Right forelimb (tissue), 1 donor: ENCODE data around the gene PLXDC2.
"Not testable (repeated sequence)": the region's sequence is repeated elsewhere in the genome, so short reads cannot be mapped to it uniquely, and the experiment has no call there.

Experiments
- DNase-seq: peaks from one replicate; pipeline ENCODE4 v3.0.0-alpha.2; 2018

The PLXDC2 gene

DNA sequence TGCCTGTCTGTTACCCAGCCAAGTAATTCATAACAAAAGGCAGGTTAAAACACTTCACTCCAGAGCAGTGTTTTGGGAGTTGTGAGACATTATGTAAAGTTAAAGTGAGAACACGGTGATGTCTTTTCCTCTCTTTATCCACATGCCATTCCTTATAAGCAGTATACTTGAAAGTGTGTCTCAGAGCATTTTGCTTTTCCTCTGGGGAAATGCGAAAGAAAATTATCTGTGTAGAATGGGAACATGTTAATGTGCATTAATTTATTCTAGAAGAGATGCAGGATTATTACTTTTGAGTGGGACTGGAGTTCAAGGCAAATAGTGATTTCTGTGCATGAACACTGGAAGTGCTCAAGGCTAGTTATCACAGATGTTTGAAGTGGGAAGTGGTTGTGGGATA, 170.4 kb downstream of the PLXDC2 start:
- no peak for DNase-seq

DNA sequence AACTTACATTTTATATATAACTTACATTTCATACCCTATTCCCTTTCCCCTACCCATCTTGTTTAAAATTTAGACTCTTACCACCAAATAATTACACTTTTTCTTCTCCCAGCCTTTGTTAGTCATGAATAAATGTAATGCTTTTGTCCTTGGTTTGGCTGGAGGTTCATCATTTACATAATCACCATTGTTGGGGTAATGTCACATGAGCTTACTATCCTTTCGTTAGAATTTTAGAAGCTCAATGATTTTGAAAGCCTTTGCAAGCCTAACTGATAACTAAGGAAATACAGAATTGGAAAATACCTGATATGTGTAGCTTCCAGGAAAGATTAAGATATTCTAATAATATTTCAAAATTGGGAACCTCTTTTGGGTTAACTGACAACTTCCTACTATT, 171.7 kb downstream of the PLXDC2 start:
- no peak for DNase-seq

DNA sequence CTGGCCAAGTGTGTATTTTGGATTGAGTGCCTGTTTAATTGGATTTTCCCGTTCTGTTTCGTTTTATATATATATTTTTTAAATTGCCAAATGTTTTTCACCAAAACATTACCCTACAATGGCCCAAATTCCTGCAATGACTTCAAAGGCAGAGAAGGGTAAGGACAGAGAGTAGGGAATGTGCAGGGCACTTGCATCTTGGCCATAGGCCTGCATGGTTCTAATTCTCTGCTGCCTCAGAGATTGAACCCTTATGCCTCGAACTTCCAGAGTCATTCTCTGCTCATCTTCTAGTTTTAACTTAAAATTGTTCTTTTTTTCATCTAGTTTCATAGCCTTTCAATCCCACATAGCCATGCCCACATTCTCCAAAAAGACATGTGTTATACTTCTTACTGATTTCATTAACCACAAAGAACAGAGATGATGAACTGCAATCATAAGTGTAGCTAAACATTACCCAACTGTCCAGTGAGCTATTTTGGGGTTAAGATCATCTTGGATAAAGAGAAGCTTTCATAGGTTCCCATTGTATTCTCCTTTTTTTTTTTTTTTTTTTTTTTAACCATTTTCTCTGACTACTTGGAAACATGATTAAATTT, 177.6 kb downstream of the PLXDC2 start:
- no peak for DNase-seq

DNA sequence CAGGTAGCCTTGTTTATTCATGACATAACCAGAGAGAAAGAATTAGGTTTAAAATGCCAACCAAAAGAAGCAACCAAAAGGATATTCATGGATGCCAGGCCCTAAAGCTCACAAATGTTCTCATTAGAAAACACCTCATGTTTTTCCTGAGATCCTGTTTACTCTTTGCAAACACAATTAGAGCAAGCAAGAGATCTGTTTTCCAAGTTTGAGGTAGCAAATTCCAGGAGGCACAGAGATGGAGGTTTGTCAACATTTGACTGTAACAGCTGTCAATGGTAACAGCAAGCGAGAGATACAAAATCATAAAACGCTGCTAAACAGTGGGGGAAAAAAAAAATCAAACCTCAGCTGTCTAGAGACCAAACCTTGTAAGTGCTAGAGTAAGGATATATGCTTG, 182.2 kb downstream of the PLXDC2 start:
- DNase-seq: no peak

DNA sequence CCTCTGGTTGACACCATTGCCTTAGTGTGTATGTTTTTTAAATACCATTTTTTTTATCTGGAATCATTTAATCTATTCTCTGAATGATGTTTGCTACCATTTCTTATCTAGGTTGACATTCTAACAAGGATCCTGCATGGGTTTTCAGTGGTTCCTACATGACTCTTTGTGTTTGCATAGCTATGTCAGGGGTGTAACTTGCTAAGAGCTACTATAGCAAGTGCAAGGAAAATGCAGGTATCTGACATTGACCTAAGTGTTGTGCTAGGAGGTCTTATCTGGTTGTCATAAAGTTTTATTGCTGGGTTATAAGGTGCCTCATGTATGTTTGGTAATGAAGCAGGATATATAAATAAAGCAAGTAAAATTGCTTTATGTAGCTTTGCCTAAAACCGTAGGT, 183.2 kb downstream of the PLXDC2 start:
- DNase-seq: no peak

DNA sequence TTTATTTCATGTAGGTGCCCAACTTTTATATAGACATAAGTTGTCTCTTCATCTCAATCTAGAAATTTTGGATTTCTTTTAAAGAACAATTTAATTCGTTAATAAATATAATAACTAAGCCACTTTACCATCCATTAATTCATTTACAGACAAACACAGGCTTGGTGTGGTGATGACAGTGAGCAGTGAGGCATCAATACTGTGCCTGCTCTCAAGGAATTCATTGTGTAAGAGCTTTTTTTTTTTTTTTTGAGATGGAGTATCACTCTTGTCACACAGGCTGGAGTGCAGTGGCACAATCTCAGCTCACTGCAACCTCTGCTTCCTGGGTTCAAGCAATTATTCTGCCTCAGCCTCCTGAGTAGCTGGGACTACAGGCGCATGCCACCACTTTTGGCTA, 185.8 kb downstream of the PLXDC2 start:
- not testable (repeated sequence) for DNase-seq

DNA sequence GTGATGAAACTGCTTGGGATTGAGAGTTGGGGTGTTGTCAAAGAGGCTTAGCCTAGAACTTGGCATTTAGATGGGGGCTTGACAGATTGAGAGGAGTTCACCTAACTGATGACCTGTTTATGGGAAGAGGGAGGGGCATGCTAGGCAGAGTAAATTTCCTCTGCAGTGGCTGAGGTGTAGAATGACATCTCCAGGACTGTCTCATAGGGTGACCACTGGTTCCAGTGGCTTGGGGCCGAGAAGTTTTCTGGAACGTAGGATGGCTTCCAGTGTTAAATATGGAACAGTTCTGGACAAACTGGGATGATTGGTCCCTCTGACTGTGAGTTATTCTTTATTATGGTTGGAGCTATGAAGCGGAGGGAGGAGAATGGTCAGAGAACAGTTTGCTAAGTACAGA, 186.4 kb downstream of the PLXDC2 start:
- DNase-seq: no peak

DNA sequence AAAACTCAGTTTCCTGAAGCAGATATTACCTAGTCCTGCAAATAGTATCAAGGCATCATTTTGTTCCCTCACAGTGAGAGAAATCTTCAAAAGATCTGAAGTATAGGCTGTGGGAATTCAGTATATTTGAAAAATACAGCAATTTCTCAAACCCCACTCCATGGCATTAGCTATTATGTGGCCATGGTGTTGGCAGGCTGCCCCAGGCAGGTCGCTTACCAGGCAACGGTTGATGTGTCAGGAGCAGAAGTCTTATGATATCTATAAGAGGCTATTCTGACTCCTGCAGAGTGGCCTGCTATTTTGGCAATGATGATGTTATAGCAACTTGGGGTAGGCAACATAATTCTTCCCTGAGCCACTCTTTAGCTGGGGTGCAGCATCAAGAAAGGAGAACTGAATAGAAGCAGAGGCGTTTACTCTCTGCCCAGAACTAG, 187.9 kb downstream of the PLXDC2 start:
- no peak for DNase-seq

DNA sequence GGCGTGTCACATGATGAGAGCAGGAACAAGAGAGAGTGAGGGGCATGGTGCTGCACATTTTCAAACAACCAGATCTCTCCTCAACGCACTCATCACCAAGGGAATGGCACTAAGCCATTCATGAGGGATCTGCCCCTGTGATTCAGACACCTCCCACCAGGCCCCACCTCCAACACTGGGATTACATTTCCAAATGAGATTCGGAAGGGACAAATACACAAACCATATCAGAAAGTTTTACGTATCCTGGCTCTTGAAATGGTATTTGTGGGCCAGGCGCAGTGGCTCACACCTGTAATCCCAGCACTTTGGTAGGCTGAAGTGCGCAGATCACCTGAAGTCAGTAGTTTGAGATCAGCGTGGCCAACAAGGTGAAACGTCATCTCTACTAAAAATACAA, 189.4 kb downstream of the PLXDC2 start:
- DNase-seq: no peak

DNA sequence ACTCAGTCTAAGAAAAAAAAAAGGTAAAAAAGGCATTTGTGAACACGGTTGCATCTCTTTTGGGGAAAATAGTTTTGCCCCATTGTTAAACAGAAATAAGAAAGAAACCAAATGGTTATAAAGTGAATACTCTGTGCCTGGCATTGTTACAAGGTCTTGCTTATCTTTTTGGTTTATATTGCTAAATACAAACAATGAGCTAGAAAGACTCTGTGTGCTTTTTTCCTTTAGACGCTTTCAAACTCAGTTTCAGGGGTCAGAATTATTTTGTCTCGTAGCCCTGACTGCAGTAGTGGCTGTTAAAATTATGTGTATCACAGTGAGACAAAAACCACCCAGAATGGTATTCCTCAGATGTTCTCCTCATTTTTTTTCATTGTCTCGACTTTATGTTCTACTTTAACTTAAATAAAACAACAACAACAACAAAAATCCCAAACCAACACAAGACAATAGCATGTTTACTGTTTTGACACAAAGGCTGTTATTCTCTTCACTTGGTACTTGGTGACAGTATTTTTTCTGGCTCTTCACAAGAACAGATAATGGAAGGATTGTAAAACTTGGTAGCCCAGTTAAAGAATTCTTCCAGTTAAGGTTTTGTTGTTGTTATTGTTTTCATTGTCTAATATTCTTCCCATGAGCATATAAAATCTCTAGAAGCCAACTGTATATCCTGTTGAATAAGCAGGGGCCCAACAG, 190.1 kb downstream of the PLXDC2 start:
- no peak for DNase-seq

DNA sequence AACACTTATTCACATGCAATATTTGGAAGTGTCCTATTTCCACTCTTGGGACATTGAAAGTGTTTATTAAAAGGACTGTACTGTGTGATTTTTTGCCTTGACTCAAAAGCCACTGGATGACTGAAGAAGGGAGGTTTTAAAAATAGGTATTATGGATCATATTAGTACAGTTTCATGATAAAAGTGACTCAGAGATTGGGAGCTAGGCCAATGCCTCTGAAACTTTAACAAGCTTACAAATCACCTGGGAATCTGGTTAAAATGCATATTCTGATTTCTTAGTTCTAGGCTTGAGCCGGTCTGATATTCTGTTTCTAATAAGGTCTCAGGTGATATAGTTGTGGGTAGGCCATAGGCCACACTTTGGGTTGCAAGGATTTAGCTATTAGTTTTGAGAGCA, 191.2 kb downstream of the PLXDC2 start:
- no peak for DNase-seq

DNA sequence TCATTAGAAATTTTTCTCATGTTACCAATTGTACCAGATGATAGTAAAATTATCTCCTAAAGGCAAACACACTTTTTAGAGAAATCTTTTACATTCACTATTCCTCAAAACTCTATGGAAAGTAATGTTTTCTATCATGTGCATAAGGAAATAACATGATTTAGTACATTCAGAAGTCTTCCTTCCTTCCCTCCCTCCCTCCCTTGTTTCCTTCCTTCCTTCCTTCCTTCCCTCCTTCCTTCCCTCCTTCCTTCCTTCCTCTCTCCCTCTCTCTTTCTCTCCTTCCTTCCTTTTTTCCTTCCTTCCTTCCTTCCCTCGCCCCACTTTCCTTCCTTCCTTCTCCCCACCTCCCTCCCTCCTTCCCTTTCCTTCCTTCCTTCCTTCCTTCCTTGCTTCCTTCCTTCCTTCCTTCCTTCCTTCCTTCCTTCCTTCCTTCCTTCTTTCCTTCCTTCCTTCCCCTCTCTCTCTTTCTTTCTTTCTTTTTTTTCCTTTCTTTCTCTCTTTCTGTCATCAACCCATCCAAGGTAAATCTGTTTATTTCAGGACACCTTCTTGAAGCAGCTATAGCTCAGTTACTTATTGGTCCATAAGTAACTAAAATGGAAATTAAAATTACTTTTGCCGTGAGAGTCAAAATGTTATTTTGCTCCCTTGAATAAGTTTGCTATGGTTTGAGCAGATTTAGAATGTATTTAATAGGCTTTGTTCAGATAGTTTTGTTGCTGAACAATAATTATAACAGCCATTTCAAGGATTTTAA, 197.9 kb downstream of the PLXDC2 start:
- DNase-seq: no peak

DNA sequence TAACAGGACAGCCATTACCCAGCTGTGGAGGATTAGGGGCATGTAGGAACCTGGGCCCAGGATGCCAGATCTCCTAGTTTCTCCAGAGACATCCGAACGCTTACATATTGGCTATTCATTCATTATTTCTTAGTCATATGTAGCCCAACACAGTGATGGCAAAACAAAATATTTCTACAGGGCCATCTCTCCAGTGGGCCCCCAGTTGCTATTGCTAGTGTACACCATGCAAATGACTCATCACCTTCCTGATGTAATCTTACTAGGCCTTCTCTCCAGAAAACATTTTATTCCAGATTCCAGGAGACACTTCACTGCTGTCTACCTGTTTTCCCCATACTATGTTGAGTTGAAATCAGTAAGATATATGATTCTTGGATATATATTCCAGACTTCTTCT, 201.7 kb downstream of the PLXDC2 start:
- no peak for DNase-seq

DNA sequence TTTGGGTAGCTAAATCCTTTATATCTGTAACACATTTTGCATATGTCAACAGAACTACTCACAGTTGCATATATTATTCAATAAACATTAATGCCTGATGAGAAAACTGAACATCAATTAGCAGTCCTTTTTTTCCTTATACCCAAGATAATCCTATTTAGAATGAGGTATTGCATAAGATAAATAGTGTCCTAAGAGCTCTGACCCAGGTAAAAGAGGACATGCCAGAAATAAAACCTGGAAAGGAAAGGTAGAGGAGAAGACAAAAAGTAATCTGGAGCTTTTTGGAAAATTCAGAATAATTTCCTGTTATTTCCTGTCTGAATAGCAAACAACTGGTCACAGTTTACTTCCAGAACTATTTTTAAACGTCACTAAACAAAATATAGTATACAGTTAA, 204.4 kb downstream of the PLXDC2 start:
- DNase-seq: no peak

DNA sequence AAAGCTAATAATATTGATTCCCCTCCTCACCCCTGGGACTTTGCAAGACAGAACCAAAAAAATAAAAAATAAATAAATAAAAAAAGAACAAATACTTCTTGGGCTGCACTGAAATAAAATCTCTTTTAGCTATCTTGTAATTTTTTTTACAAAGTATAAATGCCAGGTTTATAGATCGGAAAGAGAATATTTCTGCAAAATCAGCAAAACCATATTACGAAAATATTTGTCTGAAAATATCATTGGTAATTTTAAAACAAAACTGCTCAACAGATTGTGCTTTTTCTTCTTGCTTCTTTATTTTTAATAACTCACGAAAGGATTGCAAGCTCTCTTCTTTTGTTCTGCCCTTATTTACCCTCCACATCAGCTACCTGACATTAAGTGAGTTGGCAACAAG, 213.3 kb downstream of the PLXDC2 start:
- no peak for DNase-seq

DNA sequence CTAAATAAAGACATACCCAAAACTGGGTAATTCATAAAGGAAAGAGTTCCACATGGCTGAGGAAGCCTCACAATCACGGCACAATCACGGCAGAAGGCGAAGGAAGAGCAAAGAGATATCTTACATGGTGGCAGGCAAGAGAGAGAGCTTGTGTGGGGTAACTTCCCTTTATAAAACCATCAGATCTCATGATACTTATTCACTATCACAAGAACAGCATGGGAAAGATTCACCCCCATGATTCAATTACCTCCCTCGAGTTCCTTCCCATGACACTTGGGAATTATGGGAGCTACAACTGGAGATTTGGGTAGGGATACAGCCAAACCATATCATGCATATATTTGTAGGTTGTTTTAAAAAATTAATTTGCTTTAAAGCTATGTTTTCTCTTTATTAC, 217.2 kb downstream of the PLXDC2 start:
- DNase-seq: no peak

DNA sequence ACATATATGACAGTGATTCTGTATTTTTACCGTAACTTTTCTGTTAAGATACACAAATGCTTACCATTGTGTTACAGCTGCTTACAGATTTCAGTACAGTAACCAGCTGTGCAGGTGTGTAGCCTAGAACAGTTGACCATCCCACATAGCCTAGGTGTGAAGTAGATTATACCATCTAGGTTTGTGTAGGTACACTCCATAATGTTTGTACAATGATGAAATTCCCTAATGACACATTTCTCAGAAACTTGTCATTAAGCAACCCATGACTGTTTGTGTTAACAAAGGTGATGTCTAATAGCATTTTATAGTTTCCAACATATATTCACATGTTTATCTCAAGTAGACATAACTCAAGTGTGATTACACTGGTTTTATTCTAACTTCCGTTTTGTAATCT, 218.5 kb downstream of the PLXDC2 start:
- DNase-seq: no peak

DNA sequence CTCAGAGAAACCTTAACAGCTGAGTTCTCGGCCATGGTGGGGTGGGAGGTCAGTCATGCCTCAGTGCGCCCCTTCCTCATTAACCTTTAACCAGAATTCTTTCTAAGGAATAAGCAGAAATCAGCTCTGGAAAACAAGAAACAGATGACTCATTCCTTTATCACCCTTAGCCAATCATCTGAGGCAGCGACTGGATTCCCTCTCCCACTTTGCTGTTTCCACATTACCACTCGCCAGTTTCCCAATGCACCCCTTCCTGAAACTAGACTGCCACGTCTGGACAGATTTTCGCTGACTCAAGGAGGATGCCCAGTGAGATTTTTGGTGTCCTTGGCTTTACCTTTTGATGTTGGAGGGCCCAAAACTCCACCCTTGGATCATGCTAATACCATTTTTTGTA, 223.8 kb downstream of the PLXDC2 start:
- DNase-seq: no peak

DNA sequence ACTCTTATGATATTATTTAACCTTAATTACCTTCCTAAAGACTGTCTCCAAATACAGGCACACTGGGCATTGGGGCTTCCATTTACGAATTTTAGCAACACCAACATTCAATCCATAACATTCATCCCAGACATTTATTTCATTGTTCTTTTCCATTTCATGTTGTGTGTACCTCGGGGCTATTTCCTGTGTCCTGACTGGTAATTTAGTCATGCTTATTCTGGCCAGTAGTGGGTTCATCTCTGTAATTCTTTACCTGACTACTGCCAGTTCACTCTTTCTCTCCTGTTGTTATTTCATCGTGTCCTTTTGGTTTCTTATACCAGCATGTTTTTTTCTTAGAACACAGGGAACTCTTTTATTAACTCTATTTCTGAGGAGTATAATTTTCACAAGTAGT, 225.7 kb downstream of the PLXDC2 start:
- DNase-seq: no peak

DNA sequence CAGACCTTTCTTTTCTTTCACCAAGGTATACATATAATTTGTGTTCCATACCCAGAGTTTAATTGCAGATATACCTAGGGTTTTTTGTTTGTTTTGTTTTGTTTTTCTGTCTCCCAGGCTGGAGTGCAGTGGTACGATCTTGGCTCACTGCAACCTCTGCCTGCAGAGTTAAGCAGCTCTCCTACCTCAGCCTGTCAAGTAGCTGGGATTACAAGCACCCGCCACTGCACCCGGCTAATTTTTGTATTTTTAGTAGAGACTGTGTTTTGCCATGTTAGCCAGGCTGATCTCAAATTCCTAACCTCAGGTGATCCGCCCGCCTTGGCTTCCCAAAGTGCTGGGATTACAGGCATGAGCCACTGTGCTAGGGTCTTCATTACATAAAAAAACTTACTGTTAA, 228.9 kb downstream of the PLXDC2 start:
- not testable (repeated sequence) for DNase-seq

DNA sequence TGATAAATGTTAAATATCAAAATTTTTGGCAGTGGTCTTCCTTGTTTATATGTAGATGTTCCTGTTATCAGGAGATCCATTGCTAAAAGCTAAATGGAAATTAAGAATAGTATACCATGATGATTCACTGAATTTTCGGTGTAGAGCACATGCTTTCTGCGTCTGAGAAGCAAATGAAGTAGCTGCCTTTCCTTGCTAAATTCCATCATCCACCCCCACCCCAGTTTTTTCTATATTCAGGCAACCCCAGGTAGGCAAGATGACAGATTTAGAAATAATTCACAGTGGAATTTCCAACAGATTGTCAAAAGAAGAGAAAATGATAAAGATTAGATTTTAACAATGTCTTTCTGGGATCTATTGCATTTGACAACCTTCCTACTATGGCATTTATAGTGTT, 231.9 kb downstream of the PLXDC2 start:
- DNase-seq: no peak

DNA sequence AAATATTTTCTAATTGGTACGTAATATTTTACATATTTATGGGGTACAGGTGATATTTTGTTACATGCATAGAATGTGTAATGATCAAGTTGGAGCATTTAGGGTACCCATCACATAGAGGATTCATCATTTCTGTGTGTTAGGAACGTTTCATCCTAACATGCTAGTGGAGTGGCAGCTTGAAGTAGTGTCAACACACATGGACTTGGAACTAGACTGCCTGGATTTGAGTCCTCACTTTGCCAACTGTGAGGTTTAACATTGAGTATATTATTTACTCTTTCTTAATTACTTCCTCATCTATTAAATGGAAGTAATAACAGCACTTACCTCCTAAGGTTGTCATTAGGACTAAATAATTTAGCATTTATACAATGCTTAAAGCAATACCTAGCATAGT, 241.9 kb downstream of the PLXDC2 start:
- DNase-seq: no peak

DNA sequence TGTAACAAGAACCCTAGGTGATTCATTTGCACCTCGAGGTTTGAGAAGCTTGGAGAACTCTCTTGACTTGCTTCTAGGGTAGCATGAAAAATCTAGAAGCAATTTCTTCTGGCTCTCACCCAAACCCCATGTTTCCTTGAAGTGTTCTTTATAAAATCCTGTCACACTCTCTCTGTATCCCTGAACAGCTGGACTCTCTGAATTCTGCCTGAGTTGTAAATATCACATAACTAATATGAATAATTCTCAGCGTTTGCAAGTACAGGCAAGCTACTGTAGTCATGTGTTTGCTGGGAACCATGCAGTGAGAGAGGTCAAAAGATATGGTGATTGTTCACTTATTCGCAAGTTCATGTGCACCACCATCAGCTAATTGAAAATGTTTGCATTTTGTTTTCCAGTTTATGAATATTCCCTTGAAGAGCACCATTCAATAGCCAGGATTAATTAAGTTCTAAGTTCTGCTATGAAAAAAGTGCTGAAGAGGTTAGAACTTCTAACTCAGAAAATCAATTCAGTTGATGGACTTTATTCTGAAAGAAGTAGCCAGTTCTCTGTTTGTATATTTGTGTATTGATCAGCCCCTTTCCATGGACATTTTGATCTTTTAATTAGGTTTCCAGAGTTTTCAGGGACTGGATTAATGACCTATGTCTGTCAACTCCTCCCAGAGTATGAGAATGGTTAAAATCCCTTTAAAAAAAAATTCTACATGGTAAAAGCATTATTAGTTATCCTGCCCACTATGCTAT, 243.0 kb downstream of the PLXDC2 start:
- DNase-seq: no peak

DNA sequence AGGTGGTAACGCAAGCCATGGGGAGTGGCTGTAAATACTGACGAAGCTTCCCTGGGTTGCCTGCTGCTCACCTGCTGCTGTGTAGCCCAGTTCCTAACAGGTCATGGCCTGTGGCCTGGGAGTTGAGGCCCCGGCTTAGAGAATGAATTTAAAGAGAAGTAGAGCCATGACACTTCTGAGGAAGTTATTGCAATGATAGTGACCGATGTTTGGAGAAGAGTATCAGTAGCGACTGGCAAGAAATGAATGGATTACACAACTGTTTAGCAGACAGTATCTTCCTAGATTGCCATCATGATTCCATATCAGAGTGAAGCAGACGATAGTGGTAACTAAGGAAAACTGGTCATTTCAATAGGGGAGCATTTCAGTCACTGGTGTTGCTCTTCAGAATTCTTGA, 249.6 kb downstream of the PLXDC2 start:
- no peak for DNase-seq
